Heart left ventricle (tissue), 16 donors: ENCODE measurements around the gene IMPG2. TPM values are rescaled to one million over a fixed set of nuclear protein-coding genes. Genes with fewer than 3 reads are reported as not detected.

ENCODE experiments used
- ATAC-seq, 4 donors: fragments of 200-7000 bp; cut with Tn5 transposase; one replicate each; pipeline ENCODE4 v1.9.1; 2020 to 2022; ENCODE audit warnings: moderate library complexity in 4 of 4, mild to moderate bottlenecking in 3 of 4, moderate number of reproducible peaks in 1 of 4
- DNase-seq, 5 donors: peaks; one replicate each; pipeline ENCODE4 v3.0.0-alpha.2; 2020
- H3K27ac ChIP-seq, 12 donors: fragments of 200-600 bp; sonication (generic) in 4 of 12; one replicate each; pipeline versions ENCODE4 v1.5.0 to v1.8.0; 2016 to 2022; ENCODE audit warnings: mild to moderate bottlenecking in 2 of 12
- H3K27me3 ChIP-seq, 9 donors: fragments of 200-600 bp; sonication (generic) in 2 of 9; one replicate each; pipeline versions ENCODE4 v1.5.1 to v1.8.0; 2016 to 2022; ENCODE audit warnings: mild to moderate bottlenecking in 3 of 9
- H3K36me3 ChIP-seq, 9 donors: fragments of 200-600 bp; sonication (generic) in 2 of 9; one replicate each; pipeline versions ENCODE4 v1.5.0 to v1.8.0; 2018 to 2022; ENCODE audit warnings: mild to moderate bottlenecking in 2 of 9
- H3K4me1 ChIP-seq, 12 donors: fragments of 200-600 bp; sonication (generic) in 4 of 12; one replicate each; pipeline versions ENCODE4 v1.5.0 to v1.8.0; 2016 to 2022; ENCODE audit warnings: mild to moderate bottlenecking in 3 of 12
- H3K4me3 ChIP-seq, 12 donors: fragments of 200-600 bp; sonication (generic) in 4 of 12; one replicate each; pipeline versions ENCODE4 v1.5.0 to v1.8.0; 2017 to 2022; ENCODE audit warnings: mild to moderate bottlenecking in 9 of 12, moderate library complexity in 4 of 12
- H3K9me3 ChIP-seq, 12 donors: fragments of 200-600 bp; sonication (generic) in 4 of 12; one replicate each; pipeline versions ENCODE4 v1.5.0 to v1.8.0; 2016 to 2022; ENCODE audit warnings: mild to moderate bottlenecking in 1 of 12
- POLR2A ChIP-seq, 2 donors: fragments of 450-650 bp; IDR thresholded peaks; one replicate each; pipeline ENCODE4 v1.6.1; 2017; ENCODE audit warnings: antibody characterized with exemption in 2 of 2, mild to moderate bottlenecking in 2 of 2, moderate library complexity in 2 of 2
- WGBS, 4 donors: extraction: QIAGEN DNeasy Blood & Tissue Kit in 2 of 4; methylation state at CpG; one replicate each; pipeline versions ENCODE4 v1.1.5 to v1.1.7; 2013 to 2018; 5-methylcytosine and 5-hydroxymethylcytosine counted together
- intact Hi-C, 10 donors: fragments of 100-400 bp; cut with DNase I; formaldehyde crosslinking; loops; one replicate each; pipeline versions ENCODE4 v1.11.1 to v1.14.2; 2022
- polyA plus RNA-seq, 2 donors: library from polyadenylated mRNA; stranded (reverse); fragments of 200-250 nt; gene quantifications; one replicate each; pipeline ENCODE4 v1.2.3, GENCODE V29; 2013
- total RNA-seq, 9 donors: library from RNA; depleted of rRNA in 2 of 9; stranded (reverse); fragments of >200 nt in 2 of 9; fragmentation: NEBNext Ultra II Directional in 3 of 9; extraction: Animal tissue kit (Norgen Biotek cat#: 25700) in 3 of 9; gene quantifications; one replicate each; pipeline versions ENCODE4 v1.1.0 to v1.2.4, GENCODE V29; 2016 to 2023
- TF ChIP-seq, protein P1 (sequence below), 12 donors: fragments of 200-600 bp; sonication (generic) in 4 of 12; IDR thresholded peaks; one replicate each; pipeline versions ENCODE4 v1.5.0 to v1.8.0; 2018 to 2022; ENCODE audit warnings: antibody characterized with exemption in 12 of 12, mild to moderate bottlenecking in 5 of 12
- donor health status: ischemic (EF 13 %, LVEDD 7.1; RV severe dilation, severe dysfunction).
- donor health status: healthy with polysubstance abuse.
- donor health status: DM: no; HTN: yes; CAD: no.
- donor health status: DM: no; HTN: no; CAD: no.
- donor health status: ischemic (EF 25% LVEDD 6.9; RV normal size, moderate dysfunction).
- donor health status: ischemic (EF 25% LVEDD 5.7; RV mildly dilated, moderate dysfunction).
- donor health status: healthy.
- donor health status: DM: yes; HTN: yes; CAD: no.
- donor health status: ischemic (EF 35%, LVEDD 5.7; RV mildly dilated, moderate dysfunction).
- donor health status: nonischemic (EF 11% LVEDD 7.7; RV severe dilation, severe dysfunction).
- donor health status: DM: yes; HTN: yes; CAD: no.
- donor health status: PGD.
- donor health status: ischemic (EF 29% LVEDD 5.4; RV normal size, mild dysfunction).
- donor health status: nonischemic (EF 23%, LVEDD 6.1; RV moderate dilation, normal function).

IMPG2 gene
- total and polyA plus RNA-seq, 11 donors: 0.06 to 0.41 (median 0.19) TPM; not detected in 1

DNA sequence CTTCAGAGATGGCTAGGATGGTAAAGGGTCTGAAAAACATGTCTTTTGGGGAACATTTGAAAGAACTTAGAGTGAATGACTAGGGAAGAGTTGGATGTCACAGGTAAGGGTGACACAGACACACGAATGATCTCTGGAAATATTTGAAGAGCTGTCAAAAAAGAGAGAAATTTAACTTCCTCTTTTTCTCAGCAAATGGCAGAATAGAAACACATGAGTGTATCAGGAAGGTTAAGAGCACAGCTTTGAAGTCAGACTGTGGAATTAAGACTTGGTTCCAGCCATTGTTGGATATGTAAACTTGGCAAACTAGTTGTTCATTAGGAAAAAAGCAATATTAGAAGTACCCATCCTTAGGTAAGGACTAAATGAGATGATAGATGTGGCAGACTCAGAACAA, 117.7 kb downstream of the IMPG2 start:
- Histone ChIP-seq H3K9me3 (no peaks in the 10 kb centered on the region), H3K4me3 (no peak overlapping the region), H3K27me3 (no peaks in the 10 kb centered on the region), H3K36me3 (no peaks in the 10 kb centered on the region), H3K4me1 (peaks cover 0 to 7% (median 0%) of the 10 kb centered on the region in 12 donors), H3K27ac (no peak overlapping the region)
- DNase-seq: no peak
- ATAC-seq: no peak
- intact Hi-C loops: no loop called here
- no peak for TF ChIP-seq POLR2A (IDR thresholded peaks at IDR 0.05)
- TF ChIP-seq, protein P1, sequence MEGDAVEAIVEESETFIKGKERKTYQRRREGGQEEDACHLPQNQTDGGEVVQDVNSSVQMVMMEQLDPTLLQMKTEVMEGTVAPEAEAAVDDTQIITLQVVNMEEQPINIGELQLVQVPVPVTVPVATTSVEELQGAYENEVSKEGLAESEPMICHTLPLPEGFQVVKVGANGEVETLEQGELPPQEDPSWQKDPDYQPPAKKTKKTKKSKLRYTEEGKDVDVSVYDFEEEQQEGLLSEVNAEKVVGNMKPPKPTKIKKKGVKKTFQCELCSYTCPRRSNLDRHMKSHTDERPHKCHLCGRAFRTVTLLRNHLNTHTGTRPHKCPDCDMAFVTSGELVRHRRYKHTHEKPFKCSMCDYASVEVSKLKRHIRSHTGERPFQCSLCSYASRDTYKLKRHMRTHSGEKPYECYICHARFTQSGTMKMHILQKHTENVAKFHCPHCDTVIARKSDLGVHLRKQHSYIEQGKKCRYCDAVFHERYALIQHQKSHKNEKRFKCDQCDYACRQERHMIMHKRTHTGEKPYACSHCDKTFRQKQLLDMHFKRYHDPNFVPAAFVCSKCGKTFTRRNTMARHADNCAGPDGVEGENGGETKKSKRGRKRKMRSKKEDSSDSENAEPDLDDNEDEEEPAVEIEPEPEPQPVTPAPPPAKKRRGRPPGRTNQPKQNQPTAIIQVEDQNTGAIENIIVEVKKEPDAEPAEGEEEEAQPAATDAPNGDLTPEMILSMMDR (IDR thresholded peaks at IDR 0.05): no peak
- 51 to 65% (median 61%) methylated on average over 1 of the region's 1 CpG for WGBS, 4 donors

DNA sequence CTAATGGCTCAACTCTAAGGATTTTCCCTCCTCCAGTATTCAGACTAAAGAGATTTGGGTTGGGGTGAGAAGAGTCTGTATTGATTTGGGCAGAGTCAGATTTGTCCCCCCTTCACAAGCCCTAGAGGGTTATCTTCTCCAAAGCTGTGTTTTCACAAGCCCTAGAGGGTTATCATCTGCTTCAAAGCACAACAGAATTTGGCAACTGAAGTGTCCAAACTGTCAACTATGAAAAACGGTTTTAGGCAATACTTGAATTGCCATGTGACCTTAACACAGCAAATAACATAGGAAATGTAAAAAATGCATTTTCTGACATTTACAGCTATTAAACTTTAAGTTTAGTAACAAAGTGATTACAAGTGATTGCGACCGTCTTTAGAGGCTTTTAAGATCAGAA, 119.9 kb downstream of the IMPG2 start:
- no peaks in the 10 kb centered on the region for H3K36me3 ChIP-seq
- 22 to 40% (median 24%) methylated on average over 3 of the region's 3 CpGs for WGBS, 4 donors
- H3K27me3 ChIP-seq: no peaks in the 10 kb centered on the region
- H3K4me1 ChIP-seq: peaks cover 0 to 7% (median 0%) of the 10 kb centered on the region in 12 donors
- no peak for ATAC-seq
- H3K4me3 ChIP-seq: no peak overlapping the region
- DNase-seq: no peak
- no peak overlapping the region for H3K27ac ChIP-seq
- TF ChIP-seq, protein P1 (IDR thresholded peaks at IDR 0.05): no peak
- TF ChIP-seq POLR2A (IDR thresholded peaks at IDR 0.05): no peak
- intact Hi-C loops: no loop called here
- H3K9me3 ChIP-seq: no peaks in the 10 kb centered on the region

DNA sequence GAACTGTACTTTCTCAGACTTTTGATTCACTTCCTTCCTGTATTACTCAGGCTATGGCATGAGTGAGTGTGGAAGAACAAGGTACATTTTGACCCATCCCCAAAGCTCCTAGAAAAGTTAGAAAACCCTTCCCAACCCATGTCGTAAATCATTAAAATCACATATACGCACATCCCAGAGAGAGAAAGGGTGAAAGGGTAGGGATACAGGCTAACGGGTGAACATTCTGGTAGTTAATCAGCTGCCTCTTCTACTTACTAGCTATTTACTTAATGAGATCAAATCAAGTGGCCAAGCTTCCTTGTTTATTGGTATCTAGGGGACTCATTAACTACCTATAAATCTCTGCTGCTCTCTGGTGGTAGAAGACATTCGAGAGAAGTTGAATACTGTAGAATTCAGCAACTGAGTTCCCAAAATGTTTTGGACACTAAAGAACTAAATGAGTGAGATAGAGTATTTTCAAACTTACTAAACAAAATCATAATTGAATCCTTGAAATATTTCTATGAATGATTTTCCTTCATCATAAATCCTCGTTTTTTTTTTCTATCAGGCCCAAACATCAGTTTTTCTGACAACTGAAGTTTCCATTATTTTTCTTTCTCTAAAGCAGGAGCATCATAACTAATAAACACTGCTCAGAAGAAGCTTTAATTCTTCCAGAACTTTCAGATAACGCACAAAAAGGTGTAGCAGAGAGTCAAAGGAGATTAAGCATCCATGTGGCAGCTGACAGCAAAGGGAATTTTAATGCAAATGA, 124.2 kb downstream of the IMPG2 start:
- Histone ChIP-seq H3K4me1 (no peaks in the 10 kb centered on the region), H3K36me3 (no peaks in the 10 kb centered on the region), H3K4me3 (no peak overlapping the region), H3K27ac (no peak overlapping the region), H3K9me3 (no peaks in the 10 kb centered on the region), H3K27me3 (no peaks in the 10 kb centered on the region)
- no peak for DNase-seq
- TF ChIP-seq POLR2A (IDR thresholded peaks at IDR 0.05): no peak
- TF ChIP-seq, protein P1 (IDR thresholded peaks at IDR 0.05): peak; percentile 39 to 74 (median 66)
- ATAC-seq: peak in 3 of 4 donors; percentile 64 to 86 (median 77)
- intact Hi-C loops: loop anchor here in 9 of 10 donors (1.0 to 10.0 kb wide), 10 partner anchors 124 to 731 kb away; no protein-coding TSS in a partner anchor
- 40 to 56% (median 51%) methylated on average over 6 of the region's 6 CpGs for WGBS, 4 donors

DNA sequence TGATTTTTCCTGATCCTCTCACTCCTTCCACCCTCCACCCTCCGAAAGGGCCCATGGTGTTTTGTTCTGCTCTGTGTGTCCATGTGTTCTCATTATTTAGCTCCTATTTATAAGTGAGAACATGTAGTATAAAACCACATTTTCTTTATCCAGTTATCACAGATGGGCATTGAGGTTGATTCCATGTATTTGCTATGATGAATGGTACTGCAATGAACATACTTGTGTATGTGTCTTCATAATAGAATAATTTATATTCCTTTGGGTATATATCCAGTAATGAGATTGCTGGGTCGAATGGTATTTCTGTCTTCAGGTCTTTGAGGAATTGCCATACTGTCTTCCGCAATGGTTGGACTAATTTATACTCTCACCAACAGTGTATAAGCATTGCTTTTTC, 126.0 kb downstream of the IMPG2 start:
- ATAC-seq: no peak
- Histone ChIP-seq H3K4me1 (no peaks in the 10 kb centered on the region), H3K27me3 (no peaks in the 10 kb centered on the region), H3K27ac (no peak overlapping the region), H3K36me3 (no peaks in the 10 kb centered on the region), H3K9me3 (no peaks in the 10 kb centered on the region), H3K4me3 (no peak overlapping the region)
- 59 to 96% (median 78%) methylated on average over 3 of the region's 3 CpGs for WGBS, 4 donors
- DNase-seq: no peak
- intact Hi-C loops: loop anchor here in 5 of 10 donors (5.0 to 10.0 kb wide), 5 partner anchors 292 to 730 kb away; no protein-coding TSS in a partner anchor
- no peak for TF ChIP-seq POLR2A (IDR thresholded peaks at IDR 0.05)
- TF ChIP-seq, protein P1 (IDR thresholded peaks at IDR 0.05): no peak
